GM12878 (cell line): ENCODE data around the gene RFPL2. TPM values are rescaled to one million over a fixed set of nuclear protein-coding genes. Genes with fewer than 3 reads are reported as not detected.
"Not testable (repeated sequence)": the region's sequence is repeated elsewhere in the genome, so short reads cannot be mapped to it uniquely, and the experiment has no call there.

Source experiments
- ATAC-seq: fragments of 200-7000 bp; cut with Tn5 transposase; 3 replicates; pipeline ENCODE4 v1.9.1; 2020; ENCODE audit warnings: mild to moderate bottlenecking, moderate library complexity
- BruUV-seq: library from RNA; stranded (reverse); fragments of 400-500 nt; replicated peaks from 2 replicates; lab custom pipeline; 2021; lab: Mats Ljungman, UMichigan
- CTCF ChIA-PET: fragments of 300-600 bp; sonication (Branson Sonifier 250); formaldehyde crosslinking; extraction: SDS; loops from one replicate; lab custom pipeline; 2021; ENCODE audit warnings: inconsistent platforms; lab: Yijun Ruan, JAX
- POLR2A ChIA-PET: fragments of 350-600 bp; formaldehyde crosslinking; extraction: SDS; loops from one replicate; lab custom pipeline; 2021; ENCODE audit warnings: inconsistent platforms; lab: Charles Lee
- RAD21 ChIA-PET: fragments of 300-600 bp; sonication (Branson Sonifier 250); formaldehyde crosslinking; loops from one replicate; lab custom pipeline; 2023; ENCODE audit warnings: antibody characterized with exemption; ENCODE audit not compliant: unreplicated experiment; lab: Charles Lee
- SMC1A ChIA-PET: fragments of 300-600 bp; sonication (Branson Sonifier 250); formaldehyde crosslinking; loops from one replicate; lab custom pipeline; 2023; ENCODE audit not compliant: unreplicated experiment, uncharacterized antibody; lab: Charles Lee
- DNase-seq: peaks from one replicate; pipeline ENCODE4 v3.0.0-alpha.2; 2011; ENCODE audit warnings: low read depth, low spot score
- FAIRE-seq: peaks from 3 replicates; lab custom pipeline; 2011; peaks lifted over from hg19 to GRCh38; lab: Jason Lieb, UNC
- H2AFZ ChIP-seq: 2 replicates; pipeline ENCODE4 v1.6.0; 2011; ENCODE audit warnings: low read depth, low read length, control low read depth; ENCODE audit not compliant: control insufficient read depth
- H3K27ac ChIP-seq: 2 replicates; pipeline ENCODE4 v1.5.1; 2011; ENCODE audit warnings: control low read depth; ENCODE audit not compliant: control insufficient read depth, insufficient read depth
- H3K27me3 ChIP-seq, 2 experiments: replicated peaks in 1 of 2; 2 replicates each; pipeline versions ENCODE4 v1.6.0 to v1.6.1; 2011; ENCODE audit warnings: low read length in 1 of 2; ENCODE audit not compliant: control insufficient read depth in 2 of 2, insufficient read depth in 2 of 2
- H3K36me3 ChIP-seq, 2 experiments: 2 replicates each; pipeline ENCODE4 v1.5.1; 2011; ENCODE audit warnings: low read length in 1 of 2; ENCODE audit not compliant: control insufficient read depth in 2 of 2, insufficient read depth in 2 of 2
- H3K4me1 ChIP-seq: 2 replicates; pipeline ENCODE4 v1.6.1; 2011; ENCODE audit warnings: mild to moderate bottlenecking, low read length, moderate library complexity, mixed read lengths; ENCODE audit not compliant: control insufficient read depth, insufficient read depth
- H3K4me2 ChIP-seq: 2 replicates; pipeline ENCODE4 v1.6.0; 2011; ENCODE audit warnings: control low read depth; ENCODE audit not compliant: control insufficient read depth, insufficient read depth
- H3K4me3 ChIP-seq: fragments of 200-600 bp; sonication (generic); 2 replicates; pipeline ENCODE4 v1.5.1; 2016
- H3K79me2 ChIP-seq: 2 replicates; pipeline ENCODE4 v1.6.0; 2011; ENCODE audit warnings: low read length; ENCODE audit not compliant: control insufficient read depth, insufficient read depth
- H3K9ac ChIP-seq: 2 replicates; pipeline ENCODE4 v1.8.0; 2011; ENCODE audit warnings: low read length, control low read depth, mixed read lengths; ENCODE audit not compliant: control insufficient read depth, insufficient read depth
- H3K9me3 ChIP-seq: replicated peaks from 3 replicates; pipeline ENCODE4 v1.5.1; 2011; ENCODE audit warnings: mild to moderate bottlenecking, low read length; ENCODE audit not compliant: control insufficient read depth, insufficient read depth
- H4K20me1 ChIP-seq: 2 replicates; pipeline ENCODE4 v1.6.0; 2011; ENCODE audit not compliant: control insufficient read depth, insufficient read depth
- SPI1 ChIP-seq: IDR thresholded peaks from 2 replicates; pipeline ENCODE4 v1.6.1; 2011; ENCODE audit warnings: low read depth, mild to moderate bottlenecking, low read length, moderate library complexity, borderline replicate concordance; ENCODE audit not compliant: insufficient read depth
- WGBS: methylation state at CpG from one replicate; pipeline ENCODE4 v1.1.6; 2016; ENCODE audit warnings: low lambda C conversion rate; ENCODE audit not compliant: insufficient replicate concordance, insufficient coverage; ENCODE audit errors: missing lambda C conversion rate; 5-methylcytosine and 5-hydroxymethylcytosine counted together
- in situ Hi-C: fragments of 300-500 bp; cut with MboI; formaldehyde crosslinking; loops from 9 replicates; pipeline ENCODE4 v1.14.3; 2018; ENCODE audit warnings: mixed read lengths
- intact Hi-C: fragments of 100-400 bp; cut with micrococcal nuclease; formaldehyde crosslinking; loops from one replicate; pipeline ENCODE4 v1.14.2; 2022; ENCODE audit not compliant: unreplicated experiment
- polyA plus RNA-seq, 11 experiments: library from polyadenylated mRNA; depleted of rRNA in 4 of 11; unstranded in 6 of 11; stranded (reverse) in 5 of 11; fragments of >200 nt; fragmentation: Nextera tagmentation in 4 of 11; fragmentation: Illumina TruSeq in 1 of 11; extraction: Ambion mirVana in 4 of 11; extraction: Trizol in 1 of 11; gene quantifications; 1 replicate in 1 of 11; 2 replicates in 10 of 11; pipeline versions ENCODE4 v1.2.1 to v1.2.3, GENCODE V29; 2011 to 2016; ENCODE audit warnings: inconsistent platforms in 2 of 11, missing spikeins in 2 of 11, low read depth in 1 of 11
- total RNA-seq, 4 experiments: library from RNA; depleted of rRNA in 3 of 4; stranded (reverse); fragments of >200 nt in 3 of 4; fragmentation: Illumina TruSeq in 1 of 4; extraction: Trizol in 1 of 4; gene quantifications; 2 replicates each; pipeline versions ENCODE4 v1.2.1 to v1.2.3, GENCODE V29; 2013 to 2021

The RFPL2 gene
- total and polyA plus RNA-seq, 10 of the 15 experiments (the other 5 are each of a cell fraction or from before 2014, with no cell fraction given), result not detected

DNA sequence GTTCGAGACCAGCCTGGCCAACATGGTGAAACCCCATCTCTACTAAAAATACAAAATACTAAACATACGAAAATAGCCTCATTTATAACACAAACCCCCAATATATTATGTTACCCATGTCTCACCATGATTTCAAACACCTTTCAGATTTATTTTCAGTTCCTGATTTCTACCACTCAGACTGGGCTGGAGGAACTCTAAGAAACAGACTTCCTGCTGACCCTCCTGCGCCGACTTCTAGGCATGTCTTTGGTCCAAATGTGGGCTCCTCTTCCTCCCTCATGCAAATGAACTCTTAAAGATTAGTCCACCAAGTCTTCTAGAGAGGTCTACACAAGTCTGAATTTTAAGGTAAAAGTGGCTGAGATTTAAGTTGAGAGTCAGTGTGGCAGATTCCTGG is 56.5 kb downstream of the RFPL2 start:
- H3K4me1 ChIP-seq, H3K27me3 ChIP-seq, in situ Hi-C loops, H3K27ac ChIP-seq, H3K9ac ChIP-seq, POLR2A ChIA-PET, H3K9me3 ChIP-seq, BruUV-seq, SMC1A ChIA-PET, H4K20me1 ChIP-seq, DNase-seq, RAD21 ChIA-PET, CTCF ChIA-PET, ATAC-seq, H3K79me2 ChIP-seq, H3K4me2 ChIP-seq, intact Hi-C loops, H3K36me3 ChIP-seq, H3K4me3 ChIP-seq, H2AFZ ChIP-seq: not testable (repeated sequence)
- TF ChIP-seq SPI1, result peak; percentile 55; the same call in 1 of the 2 replicates
- 0% methylated on average over 4 of the region's 4 CpGs for WGBS
- peak; percentile 98 for FAIRE-seq

- H3K9ac ChIP-seq, H4K20me1 ChIP-seq, H3K79me2 ChIP-seq, ATAC-seq, H3K27ac ChIP-seq, H3K4me1 ChIP-seq, FAIRE-seq, H3K4me2 ChIP-seq, BruUV-seq, H3K4me3 ChIP-seq, CTCF ChIA-PET, SMC1A ChIA-PET, intact Hi-C loops, H3K36me3 ChIP-seq, H3K27me3 ChIP-seq, DNase-seq, RAD21 ChIA-PET, H3K9me3 ChIP-seq, H2AFZ ChIP-seq, in situ Hi-C loops, POLR2A ChIA-PET: not testable (repeated sequence)
- 75% methylated on average over 8 of the region's 8 CpGs for WGBS
These were observed 57.7 kb downstream of the RFPL2 start for GRCh38 chr22:32147128-32147527.
